ENCODE measurements around the gene TUG1. TPM values are rescaled to one million over a fixed set of nuclear protein-coding genes. Genes with fewer than 3 reads are reported as not detected.

Gene TUG1
- total RNA-seq, 3 donors from 2014 or later: 68.2 to 83.2 (median 72.0) TPM

- ATAC-seq (no peak), DNase-seq (no peak)
- Histone ChIP-seq H3K36me3 (ENCODE audit: low read depth) (no peaks in the 10 kb centered on the region), H3K4me1 (ENCODE audit: low read depth) (no peaks in the 10 kb centered on the region), H3K4me3 (no peak overlapping the region), H3K9me3 (no peaks in the 10 kb centered on the region)
- TF ChIP-seq CTCF (IDR thresholded peaks at IDR 0.05): no peak
- intact Hi-C loops (cut with DNase I, micrococcal nuclease): no loop called here
Observed at GRCh38 chr22:30985561-30986208, 16.6 kb downstream of the TUG1 start.

DNA sequence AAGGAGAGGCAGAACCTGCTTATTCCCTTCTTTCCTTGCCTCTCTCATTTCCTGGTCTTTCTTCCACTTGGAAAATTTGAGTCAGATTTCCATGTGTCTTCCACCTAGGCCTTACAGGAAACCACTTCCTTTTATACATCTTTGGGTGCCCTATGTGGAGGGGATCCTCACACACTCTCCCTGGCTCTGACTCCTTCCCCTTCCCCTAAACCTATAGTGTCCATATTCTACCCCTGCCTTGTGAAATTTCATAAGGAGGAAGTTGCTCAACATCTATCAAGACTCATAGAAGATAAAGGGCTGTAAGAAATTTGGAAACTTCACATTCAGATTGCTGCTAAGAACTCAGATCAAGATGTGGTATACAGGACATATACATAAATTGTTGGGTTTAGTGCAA, 20.4 kb downstream of the TUG1 start:
- no peak for TF ChIP-seq CTCF (IDR thresholded peaks at IDR 0.05)
- no peak for ATAC-seq
- H3K4me3 ChIP-seq: no peak overlapping the region
- intact Hi-C loops (cut with DNase I, micrococcal nuclease): no loop called here
- DNase-seq: no peak
- H3K9me3 ChIP-seq: no peaks in the 10 kb centered on the region
- H3K4me1 ChIP-seq (ENCODE audit: low read depth): no peaks in the 10 kb centered on the region
- no peaks in the 10 kb centered on the region for H3K36me3 ChIP-seq (ENCODE audit: low read depth)

DNA sequence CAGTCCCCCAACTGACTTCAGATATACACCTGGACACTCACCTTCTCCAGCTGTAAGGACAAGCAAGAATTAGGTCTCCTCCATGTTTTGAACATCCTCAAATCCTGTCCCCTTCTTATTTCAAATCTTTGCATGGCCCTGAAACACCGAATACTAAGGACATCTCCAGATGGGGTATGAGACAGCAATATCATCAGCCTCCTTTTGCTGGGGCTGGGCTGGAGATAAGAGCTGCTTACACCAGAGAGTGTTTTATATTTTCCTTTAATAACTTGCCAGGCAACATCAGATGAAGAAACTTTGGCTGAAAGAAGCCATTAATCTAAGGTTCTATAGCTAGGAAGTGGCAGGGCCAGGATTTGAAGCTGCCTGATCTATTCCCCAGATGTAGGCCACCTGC, 21.6 kb downstream of the TUG1 start:
- intact Hi-C loops (cut with DNase I, micrococcal nuclease): no loop called here
- no peaks in the 10 kb centered on the region for H3K4me1 ChIP-seq (ENCODE audit: low read depth)
- ATAC-seq (no peak), DNase-seq (no peak)
- TF ChIP-seq CTCF (IDR thresholded peaks at IDR 0.05): no peak
- H3K4me3 ChIP-seq: no peak overlapping the region
- H3K9me3 ChIP-seq: no peaks in the 10 kb centered on the region
- H3K36me3 ChIP-seq (ENCODE audit: low read depth): no peaks in the 10 kb centered on the region

- ATAC-seq (no peak), DNase-seq (no peak)
- intact Hi-C loops (cut with DNase I, micrococcal nuclease): no loop called here
- Histone ChIP-seq H3K36me3 (ENCODE audit: low read depth) (no peaks in the 10 kb centered on the region), H3K9me3 (no peaks in the 10 kb centered on the region), H3K4me1 (ENCODE audit: low read depth) (no peaks in the 10 kb centered on the region), H3K4me3 (no peak overlapping the region)
- TF ChIP-seq CTCF (IDR thresholded peaks at IDR 0.05): no peak
Observed at GRCh38 chr22:30992565-30992964, 23.5 kb downstream of the TUG1 start.

DNA sequence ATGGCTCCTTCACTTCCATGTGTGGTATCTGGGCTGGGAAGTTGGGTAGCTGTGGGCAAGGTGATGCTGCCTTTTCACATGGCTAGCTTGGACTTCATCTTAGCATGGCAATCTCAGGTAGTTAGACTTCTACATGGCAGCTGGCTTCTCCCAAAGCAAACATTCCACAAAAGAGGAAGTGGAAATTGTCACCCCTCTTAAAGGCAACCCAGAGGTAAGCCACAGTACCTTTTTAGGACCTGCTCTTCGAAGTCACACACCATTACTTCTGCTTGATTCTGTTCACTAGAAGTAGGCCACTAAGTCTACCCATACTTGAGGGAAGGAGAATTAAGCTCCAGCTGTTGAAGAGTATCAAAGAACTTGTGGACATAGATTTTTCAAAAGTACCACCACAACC, 25.9 kb downstream of the TUG1 start:
- intact Hi-C loops (cut with DNase I, micrococcal nuclease): no loop called here
- ATAC-seq (no peak), DNase-seq (no peak)
- Histone ChIP-seq H3K4me1 (ENCODE audit: low read depth) (no peaks in the 10 kb centered on the region), H3K4me3 (no peak overlapping the region), H3K9me3 (no peaks in the 10 kb centered on the region), H3K36me3 (ENCODE audit: low read depth) (no peaks in the 10 kb centered on the region)
- TF ChIP-seq CTCF (IDR thresholded peaks at IDR 0.05): no peak

GRCh38 chr22:30996462-30996861, 27.4 kb downstream of the TUG1 start:
- H3K9me3 ChIP-seq: no peaks in the 10 kb centered on the region
- ATAC-seq (no peak), DNase-seq (no peak)
- intact Hi-C loops (cut with DNase I, micrococcal nuclease): no loop called here
- no peaks in the 10 kb centered on the region for H3K4me1 ChIP-seq (ENCODE audit: low read depth)
- TF ChIP-seq CTCF (IDR thresholded peaks at IDR 0.05): no peak
- H3K36me3 ChIP-seq (ENCODE audit: low read depth): no peaks in the 10 kb centered on the region
- no peak overlapping the region for H3K4me3 ChIP-seq

Measured in mucosa of descending colon (tissue), 3 donors.